GM10847 (cell line): ENCODE measurements around the gene LINGO3.

ENCODE experiments used
- POLR2A ChIP-seq: IDR thresholded peaks from 2 replicates; pipeline ENCODE4 v1.6.1; 2011; ENCODE audit not compliant: insufficient read length; ENCODE audit errors: extremely low read depth

The LINGO3 gene, protein sequence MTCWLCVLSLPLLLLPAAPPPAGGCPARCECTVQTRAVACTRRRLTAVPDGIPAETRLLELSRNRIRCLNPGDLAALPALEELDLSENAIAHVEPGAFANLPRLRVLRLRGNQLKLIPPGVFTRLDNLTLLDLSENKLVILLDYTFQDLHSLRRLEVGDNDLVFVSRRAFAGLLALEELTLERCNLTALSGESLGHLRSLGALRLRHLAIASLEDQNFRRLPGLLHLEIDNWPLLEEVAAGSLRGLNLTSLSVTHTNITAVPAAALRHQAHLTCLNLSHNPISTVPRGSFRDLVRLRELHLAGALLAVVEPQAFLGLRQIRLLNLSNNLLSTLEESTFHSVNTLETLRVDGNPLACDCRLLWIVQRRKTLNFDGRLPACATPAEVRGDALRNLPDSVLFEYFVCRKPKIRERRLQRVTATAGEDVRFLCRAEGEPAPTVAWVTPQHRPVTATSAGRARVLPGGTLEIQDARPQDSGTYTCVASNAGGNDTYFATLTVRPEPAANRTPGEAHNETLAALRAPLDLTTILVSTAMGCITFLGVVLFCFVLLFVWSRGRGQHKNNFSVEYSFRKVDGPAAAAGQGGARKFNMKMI

DNA sequence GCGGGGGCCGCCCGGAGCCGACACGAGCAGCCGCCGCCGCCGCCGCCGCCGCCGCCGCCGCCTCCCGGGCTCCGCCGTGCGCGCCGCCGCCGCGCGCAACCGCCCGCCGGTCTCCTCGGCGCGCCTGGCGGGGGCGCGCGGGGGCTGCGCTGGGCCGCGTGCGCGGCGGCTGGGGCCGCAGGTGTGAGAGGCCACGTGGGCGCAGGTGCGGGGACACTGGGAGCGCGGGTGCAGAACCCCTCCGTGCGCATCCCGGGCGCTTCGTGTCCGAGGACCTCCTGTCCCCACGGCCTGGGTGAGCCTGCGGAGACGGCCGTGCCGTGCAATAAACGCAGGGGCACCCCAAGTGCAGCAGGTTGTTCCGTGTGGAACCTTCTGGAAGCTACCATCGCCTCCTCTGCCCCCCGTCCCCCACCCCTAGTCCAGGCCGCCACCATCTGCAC, at the start of gene LINGO3:
Gene LINGO3 (minus strand): TSS at position 41 of the 443 bp plus-strand sequence. CDS start 16,378 bp downstream, outside the sequence.
- TF ChIP-seq POLR2A: no peak

DNA sequence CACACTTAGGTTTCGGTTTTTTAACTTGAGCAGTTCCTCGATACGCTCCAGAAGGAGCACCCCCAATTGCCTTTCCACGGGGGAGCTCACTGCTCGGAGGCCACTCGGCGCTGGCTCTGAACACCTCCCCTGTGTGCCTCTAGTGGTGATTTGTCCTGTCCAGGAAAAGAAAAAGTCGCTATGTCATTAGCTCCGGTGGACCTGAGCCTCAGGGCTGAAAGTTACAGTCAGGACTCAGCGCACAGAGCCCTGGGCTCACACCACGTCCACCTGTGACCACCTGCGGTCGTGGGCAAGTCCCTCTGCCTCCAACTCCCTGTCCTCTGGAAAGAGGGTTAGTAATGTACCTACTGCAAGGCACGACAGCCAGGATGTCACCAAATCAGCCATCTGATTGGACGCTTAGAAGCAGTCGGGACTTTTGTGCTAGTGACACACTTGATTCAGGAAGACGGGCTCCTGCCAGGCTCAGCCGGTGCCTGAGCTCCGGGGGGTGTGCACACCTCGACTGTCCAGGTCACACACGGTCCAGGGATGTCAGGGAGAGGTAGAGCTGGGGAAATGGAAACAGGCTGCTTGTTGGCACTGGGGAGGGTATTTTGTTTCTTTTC, 48.2 kb upstream of the LINGO3 start:
- TF ChIP-seq POLR2A: no peak

DNA sequence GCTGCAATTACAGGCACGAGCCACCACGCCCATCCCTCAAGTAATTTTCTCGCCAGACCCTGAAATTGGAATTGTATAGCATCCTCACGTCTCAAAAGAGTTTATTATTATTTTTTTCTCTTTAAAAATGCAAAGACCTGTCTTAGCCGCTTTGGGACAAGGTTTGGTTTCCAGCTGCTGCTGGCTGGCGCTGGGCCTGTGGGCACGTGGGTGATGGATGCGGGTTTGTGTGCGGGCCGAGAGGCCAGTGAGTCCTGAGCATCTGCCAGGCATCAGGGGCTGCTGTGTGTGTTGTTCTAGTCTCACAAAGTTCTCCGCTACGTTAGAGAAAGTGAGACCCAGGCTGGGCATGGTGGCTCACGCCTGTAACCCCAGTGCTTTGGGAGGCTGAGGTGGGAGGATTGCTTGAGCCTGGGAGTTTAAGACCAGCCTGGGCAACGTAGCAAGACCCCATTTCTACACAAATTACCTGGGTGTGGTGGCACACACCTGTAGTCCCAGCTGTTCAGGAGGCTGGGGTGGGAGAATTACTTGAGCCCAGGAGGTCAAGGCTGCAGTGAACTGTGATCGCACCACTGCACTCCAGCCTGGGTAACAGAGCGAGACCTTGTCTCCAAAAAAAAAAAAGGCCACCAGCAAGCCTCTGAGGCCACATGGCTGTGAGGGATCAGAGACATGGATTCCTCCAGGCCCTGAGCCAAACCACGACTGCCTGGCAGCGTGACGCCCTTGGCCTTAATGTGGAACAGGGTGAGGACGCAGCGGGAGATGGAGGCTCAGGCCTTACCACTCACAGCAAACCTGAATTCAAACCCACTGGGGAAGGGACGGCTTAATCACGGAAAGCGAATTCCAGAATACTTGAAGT, 47.4 kb upstream of the LINGO3 start:
- no peak for TF ChIP-seq POLR2A

DNA sequence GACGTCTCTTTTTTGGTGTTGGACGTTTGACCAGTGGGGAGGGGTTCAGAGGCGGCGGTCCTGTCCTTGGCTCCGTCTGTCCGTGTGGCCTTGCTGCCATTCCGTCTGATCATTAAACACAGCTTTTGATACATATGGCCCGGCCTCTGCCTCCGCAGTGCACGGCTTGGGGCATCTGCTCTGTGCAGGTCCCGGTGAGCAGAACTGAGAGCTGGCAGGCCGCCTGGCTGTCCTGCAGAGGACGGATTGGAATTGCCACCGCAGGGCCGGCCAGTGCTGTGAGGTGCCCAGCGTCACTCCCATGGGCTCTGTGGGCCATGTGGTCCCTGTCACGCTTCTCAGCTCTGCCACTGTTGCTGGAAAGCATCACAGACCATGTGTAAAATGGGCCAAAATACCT, 46.7 kb upstream of the LINGO3 start:
- no peak for TF ChIP-seq POLR2A

DNA sequence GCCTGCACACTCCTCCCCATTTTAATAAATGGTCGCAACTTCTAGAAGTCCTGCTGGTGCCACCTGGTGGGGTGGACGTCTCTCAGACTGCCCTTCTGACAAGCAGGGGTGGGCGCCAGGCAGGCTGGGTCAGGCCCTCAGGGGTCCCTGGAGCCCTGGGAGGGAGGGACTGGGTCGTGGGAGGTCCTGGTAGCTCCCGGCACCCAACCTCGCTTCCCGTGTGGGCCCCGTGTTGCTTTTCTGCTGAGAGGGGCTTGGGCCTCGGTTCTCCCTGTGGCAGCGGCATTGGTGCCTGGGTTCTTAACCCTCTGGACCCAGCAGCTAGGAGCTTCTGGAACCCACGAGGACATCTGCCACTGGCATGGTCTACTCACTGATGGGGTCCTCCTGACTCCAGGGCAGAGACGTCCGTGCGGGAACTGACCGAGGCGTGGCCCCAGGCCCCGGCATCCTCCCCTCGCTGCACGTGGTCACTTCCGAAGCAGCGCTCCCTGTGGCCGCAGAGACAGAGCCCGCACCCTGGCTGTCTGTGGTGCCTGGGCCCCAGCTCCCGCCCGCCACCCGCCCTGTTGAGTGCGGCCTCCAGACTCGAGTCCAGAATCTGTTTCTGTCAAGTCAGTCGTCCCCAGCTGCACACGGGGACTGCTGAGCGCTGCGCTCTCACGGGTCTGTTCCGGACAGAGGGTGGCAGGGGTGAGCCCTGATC, 46.1 kb upstream of the LINGO3 start:
- TF ChIP-seq POLR2A: no peak

DNA sequence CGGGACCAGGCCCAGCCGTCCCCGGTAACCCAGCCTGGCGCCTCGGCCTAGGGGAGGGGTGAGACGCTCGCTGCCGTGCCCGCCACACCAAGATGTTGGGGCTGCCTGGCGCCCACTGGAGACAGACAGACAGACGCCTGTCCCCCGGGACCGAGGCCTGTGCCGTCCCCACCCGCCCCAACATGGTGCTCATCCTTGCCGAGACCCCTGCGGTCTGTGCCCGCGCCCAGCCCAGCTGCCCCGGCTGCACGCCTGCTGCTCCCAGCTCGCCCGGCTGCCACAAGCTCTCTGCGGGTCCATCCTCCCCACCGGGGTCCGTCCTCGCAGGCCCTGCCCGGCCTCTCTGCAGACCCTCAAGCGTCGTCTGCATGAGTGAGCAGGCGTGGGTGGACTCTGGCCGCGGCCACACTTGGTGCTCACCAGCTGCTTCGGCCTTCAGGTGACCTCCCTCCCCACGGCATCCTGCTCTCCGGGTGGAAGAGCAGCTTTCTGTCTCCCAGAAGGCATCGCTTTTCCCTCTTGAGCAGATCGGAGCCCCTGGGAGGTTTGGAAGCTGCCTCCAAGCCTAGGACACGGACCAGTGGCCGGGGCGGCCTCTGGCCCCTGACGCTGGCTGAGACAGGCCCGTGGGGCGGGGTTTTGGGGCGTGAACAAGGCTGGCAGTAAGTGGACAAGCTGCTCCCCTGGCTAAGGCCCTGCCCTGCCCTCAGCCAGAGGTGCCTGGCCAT, 45.4 kb upstream of the LINGO3 start:
- no peak for TF ChIP-seq POLR2A

DNA sequence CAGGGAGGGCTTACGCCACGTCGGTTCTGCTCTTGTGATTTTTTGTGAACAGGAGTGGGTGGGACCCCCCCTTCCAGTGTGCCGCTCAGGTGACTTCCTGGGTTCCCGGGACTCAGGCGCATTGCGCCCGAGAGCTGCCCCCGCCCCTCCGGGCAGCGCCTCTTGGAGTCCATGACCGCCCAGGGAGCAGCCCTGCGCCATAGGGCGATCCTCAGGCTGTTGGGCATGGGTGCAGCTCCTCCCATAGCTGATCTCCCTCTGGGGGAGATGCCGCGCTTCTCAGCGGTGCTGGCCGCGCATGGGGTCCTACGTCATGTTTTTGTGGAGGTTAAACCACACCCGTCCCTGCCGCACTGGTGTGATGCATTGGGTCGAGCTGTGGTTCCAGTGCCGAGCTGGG, 44.2 kb upstream of the LINGO3 start:
- TF ChIP-seq POLR2A: no peak

DNA sequence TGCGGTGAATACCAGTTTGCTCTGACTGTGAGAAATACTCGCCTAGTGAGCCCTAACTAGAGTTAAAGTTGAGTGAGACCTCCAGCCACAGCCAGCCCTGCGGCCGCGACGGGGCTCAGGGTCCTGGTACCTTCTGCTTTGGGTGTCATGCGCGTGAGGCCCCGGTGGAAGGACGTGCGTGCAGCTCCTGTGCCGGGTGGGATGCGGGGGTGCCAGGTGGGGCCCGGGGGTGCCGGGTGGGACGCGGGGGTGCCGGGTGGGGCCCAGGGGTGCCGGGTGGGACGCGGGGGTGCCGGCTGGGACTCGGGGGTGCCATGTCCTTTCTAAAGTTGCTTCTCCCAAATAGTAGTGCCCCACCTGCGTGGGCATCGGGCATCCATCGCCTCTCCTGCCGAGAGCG, 43.6 kb upstream of the LINGO3 start:
- no peak for TF ChIP-seq POLR2A

DNA sequence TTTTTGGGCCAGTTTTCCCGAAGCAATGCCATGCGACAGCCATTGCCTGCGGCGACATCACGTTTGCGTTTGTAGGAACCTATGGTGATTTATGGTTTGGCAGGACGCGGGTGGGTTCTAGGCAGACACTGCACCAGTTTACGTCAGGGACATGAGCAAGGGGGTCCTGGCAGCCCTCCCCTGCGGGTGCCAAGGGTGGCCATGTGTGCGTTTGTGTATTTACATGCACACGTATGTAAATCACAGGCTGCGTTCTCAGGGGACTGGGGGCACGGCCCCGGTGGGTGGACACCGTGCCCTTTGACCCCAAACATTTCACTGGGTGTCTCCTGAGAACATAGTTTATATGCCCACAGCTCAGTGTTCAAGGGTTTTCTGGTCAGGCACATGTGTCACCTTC, 42.7 kb upstream of the LINGO3 start:
- no peak for TF ChIP-seq POLR2A

DNA sequence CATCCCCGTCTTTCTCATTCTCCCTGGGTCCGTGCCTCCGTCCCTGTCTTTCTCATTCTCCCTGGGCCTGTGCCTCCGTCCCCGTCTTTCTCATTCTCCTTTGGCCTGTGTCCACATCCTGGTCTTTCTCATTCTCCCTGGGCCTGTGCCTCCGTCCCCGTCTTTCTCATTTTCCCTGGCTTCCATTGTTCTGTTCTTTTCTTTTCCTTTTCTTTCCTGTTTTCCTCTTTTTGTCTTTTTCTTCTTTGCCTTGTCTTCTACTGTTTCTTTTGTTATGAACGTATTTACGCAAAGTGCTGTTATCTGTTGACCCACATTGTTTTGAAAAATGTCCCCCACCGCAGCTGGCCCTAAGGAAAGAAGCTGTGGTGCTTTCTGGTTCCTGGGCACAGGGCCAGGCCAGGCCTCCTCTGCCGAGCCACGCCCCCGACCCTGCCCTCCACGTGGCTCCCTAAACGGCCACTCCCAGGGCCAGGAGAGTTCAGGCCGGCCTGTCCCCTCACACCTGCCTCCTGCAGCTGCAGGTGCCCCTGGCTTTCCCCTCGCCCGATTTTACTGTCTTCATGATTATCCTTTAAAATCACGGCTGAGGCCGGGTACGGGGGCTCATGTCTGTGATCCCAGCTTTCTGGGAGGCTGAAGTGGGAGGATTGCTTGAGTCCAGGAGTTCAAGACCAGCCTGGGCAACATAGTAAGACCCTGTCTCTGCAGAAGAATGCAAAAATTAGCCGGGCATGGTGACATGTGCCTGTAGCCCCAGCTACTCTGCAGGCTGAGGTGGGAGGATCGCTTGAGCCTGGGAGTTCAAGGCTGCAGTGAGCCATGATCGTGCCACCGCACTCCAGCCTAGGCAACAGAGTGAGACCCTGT, 38.1 kb upstream of the LINGO3 start:
- TF ChIP-seq POLR2A: no peak

DNA sequence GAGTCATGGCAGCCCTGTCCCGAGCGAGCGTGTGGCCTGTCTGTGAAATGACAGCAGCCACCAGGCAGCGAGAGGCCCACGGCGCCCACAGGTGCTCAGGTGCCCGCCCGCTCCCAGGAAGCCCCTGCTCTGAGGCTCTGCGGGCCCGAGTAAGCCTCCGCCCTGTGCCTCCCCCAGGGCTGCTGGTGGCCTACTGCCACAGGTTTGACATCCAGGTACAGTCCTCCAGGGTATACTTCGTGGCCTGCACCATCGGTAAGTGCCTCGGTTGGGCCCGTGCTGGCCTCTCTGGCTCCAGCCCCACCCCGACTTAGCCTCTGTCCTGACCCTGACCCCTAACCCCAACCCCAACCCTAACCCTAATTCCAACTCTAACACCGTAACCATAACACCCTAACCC, 37.1 kb upstream of the LINGO3 start:
- no peak for TF ChIP-seq POLR2A

DNA sequence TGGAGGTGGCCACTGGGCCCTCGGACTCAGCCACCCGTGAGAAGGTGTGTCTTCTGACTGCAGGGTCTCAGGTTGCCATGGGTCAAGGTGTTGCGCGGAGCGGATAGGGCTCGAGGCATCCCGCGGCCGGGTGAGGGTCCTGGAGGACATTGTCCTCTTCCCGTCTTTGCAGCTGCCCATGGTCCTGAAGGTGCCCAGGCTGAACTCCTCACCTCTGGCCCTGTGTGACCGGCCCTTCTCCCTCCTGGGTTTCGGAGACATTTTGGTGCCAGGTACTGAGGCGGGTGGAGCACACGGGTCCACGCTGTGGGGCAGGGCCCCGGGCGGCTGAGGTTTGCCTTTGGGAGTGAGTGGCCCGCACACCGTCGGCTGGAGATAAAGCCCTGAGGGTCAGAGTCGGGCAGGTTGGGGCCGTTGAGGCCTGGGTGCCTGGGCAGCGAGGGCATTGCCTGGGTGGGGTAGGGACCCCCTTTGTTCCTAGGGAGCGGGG, 36.5 kb upstream of the LINGO3 start:
- no peak for TF ChIP-seq POLR2A
